ENCODE results near the gene GABRD.
A peak's percentile ranks its signal among the peaks of the same experiment; 100 is the strongest.

Gene GABRD

DNA sequence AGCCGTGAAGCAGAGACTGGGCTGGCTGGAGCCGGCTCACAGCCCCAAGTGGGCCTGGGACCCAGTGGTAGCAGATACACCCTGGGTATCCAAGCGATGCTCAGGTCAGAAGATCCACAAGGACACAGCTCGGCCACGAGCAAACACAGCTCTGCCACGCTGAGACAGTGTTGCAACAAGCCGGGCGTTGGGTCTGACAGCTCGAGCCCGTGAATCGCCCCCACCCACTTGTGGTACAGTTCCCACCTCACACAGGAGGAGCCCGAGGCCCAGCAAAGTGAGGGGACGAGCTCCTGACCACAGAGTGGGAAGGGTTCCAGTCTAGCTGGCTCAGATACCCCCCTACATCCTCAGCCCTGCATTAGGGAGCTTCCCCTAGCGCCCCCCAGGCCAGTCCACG, 22.2 kb downstream of the GABRD start:
- TF ChIP-seq CTCF (IDR thresholded peaks at IDR 0.05; ENCODE audit: insufficient read depth, low read length, poor library complexity, severe bottlenecking) = no peak
- H3K4me3 ChIP-seq (replicated peaks; ENCODE audit: low read depth, low read length) = no peak overlapping the region
- no peak for DNase-seq (ENCODE audit: extremely low read depth, insufficient read length)
- no peaks in the 10 kb centered on the region; the same call in none of the 2 replicates for H3K27me3 ChIP-seq (replicated peaks; ENCODE audit: control insufficient read depth, insufficient read depth, low read length)
- no peaks in the 10 kb centered on the region for H3K36me3 ChIP-seq (ENCODE audit: control insufficient read depth, insufficient read depth, low read length)

DNA sequence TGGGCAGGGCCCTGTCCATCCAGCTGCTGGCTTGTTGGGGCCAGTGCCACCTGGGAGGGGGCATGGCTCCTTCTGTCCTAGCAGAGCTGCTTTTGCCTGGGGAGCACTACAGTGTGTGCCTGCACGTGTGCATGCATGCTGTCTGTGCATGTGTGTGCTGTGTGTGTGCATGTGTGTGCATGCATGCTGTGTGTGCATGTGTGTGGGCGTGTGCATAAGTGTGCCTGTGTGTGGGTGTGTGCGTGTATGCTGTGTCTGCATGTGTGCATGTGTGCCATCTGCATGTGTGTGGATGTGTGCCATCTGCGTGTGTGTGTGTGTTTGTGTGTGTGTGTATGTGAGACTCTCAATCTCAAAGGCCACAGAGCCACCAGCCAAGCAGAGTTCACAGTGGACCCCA, 22.7 kb downstream of the GABRD start:
- no peak for TF ChIP-seq CTCF (IDR thresholded peaks at IDR 0.05; ENCODE audit: insufficient read depth, low read length, poor library complexity, severe bottlenecking)
- no peak overlapping the region for H3K4me3 ChIP-seq (replicated peaks; ENCODE audit: low read depth, low read length)

DNA sequence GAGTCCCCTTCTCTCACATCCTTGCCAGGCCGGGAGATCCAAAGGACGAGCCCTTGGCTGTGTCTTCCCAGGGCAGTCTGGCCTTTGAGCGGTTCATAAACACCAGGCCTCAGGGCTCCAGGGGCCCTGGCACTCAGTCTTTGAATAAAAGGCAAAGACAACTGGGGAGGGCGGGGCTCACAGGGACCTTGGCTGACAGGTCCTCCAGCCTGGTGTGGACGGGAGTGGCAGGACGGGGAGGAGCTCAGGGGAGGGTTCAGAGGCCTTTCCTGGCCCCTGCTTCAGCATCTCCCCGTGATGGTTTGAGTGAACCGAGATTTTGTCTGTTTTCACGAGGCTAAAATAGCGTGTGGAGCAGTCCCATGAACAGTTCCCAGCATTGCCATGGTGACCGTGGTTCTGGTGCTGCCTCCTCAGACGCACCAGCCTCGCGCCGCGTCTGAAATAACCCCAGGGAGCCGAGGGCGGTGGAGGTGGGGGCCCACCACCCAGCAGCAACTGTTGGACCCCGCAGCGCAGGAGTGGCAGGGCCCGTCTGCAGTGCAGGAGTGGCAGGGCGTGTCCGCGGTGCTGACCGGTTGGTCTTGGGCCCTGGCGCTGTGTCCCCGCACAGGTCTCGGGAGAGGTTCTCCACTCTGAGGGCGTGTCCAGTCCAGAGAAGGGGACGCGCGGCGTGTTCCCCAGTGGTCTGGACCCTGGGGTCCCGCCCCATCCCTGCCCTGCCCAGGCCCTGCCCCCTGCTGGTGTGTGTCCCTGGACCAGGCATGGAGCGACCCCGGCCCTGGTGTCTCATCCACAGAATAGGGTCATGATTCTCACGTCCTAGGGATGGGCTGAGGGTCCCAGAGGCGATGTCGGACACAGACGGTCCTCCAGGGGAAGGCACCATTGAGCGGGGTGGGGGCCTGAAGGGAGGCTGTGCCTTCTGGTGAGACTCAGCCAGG, 24.0 kb downstream of the GABRD start:
- no peaks in the 10 kb centered on the region; the same call in none of the 2 replicates for H3K27me3 ChIP-seq (replicated peaks; ENCODE audit: control insufficient read depth, insufficient read depth, low read length)
- no peak for TF ChIP-seq CTCF (IDR thresholded peaks at IDR 0.05; ENCODE audit: insufficient read depth, low read length, poor library complexity, severe bottlenecking)

More for the DNA sequence above, 22.7 kb downstream of the GABRD start:
- DNase-seq (ENCODE audit: extremely low read depth, insufficient read length) = no peak
- Histone ChIP-seq H3K36me3 (ENCODE audit: control insufficient read depth, insufficient read depth, low read length) (no peaks in the 10 kb centered on the region), H3K27me3 (replicated peaks; ENCODE audit: control insufficient read depth, insufficient read depth, low read length) (no peaks in the 10 kb centered on the region; the same call in none of the 2 replicates)

GRCh38 chr1:2043886-2044285, 24.7 kb downstream of the GABRD start:
- Histone ChIP-seq H3K27me3 (replicated peaks; ENCODE audit: control insufficient read depth, insufficient read depth, low read length) (no peaks in the 10 kb centered on the region; the same call in none of the 2 replicates), H3K4me3 (replicated peaks; ENCODE audit: low read depth, low read length) (no peak overlapping the region), H3K36me3 (ENCODE audit: control insufficient read depth, insufficient read depth, low read length) (no peaks in the 10 kb centered on the region)
- no peak for DNase-seq (ENCODE audit: extremely low read depth, insufficient read length)
- TF ChIP-seq CTCF (IDR thresholded peaks at IDR 0.05; ENCODE audit: insufficient read depth, low read length, poor library complexity, severe bottlenecking) = no peak

More for the DNA sequence above, 24.0 kb downstream of the GABRD start:
- DNase-seq (ENCODE audit: extremely low read depth, insufficient read length) = no peak
- Histone ChIP-seq H3K4me3 (replicated peaks; ENCODE audit: low read depth, low read length) (no peak overlapping the region), H3K36me3 (ENCODE audit: control insufficient read depth, insufficient read depth, low read length) (no peaks in the 10 kb centered on the region)

DNA sequence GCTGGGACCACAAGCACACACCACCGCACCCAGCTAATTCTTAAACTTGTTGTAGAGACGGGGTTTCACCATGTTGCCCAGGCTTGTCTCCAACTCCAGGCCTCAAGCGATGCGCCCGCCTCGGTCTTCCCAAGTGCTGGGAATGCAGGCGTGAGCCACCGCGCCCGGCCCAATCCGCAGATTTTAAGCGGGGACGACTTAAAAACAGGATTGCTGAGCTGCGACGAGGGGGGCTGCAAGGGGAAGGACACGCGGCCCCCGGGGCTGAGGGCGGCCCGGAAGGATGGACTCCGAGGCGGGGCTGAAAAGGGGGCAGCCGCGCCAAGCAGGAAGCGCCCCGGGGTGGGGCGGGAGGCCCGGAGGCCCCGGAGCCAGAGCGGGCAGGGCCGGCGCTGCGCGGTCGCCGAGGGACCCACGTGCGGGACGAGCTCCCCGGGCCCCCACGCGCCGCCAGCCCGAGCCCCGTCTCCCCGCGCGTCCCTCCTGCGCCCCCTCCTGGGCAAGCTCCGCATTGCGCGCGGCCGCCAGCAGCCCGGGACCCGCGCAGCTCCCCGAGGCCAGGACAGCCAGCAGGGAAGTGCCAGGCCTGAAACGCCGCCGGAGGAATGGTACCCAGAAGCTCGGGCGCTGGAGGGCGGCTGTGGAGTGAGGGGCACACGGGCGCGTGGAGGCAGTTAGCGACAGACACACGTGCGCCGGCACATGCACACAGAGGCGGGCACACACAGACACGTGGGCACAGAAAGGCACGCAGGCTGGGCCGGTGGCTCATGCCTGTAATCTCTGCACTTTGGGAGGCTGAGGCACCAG, 25.6 kb downstream of the GABRD start:
- Histone ChIP-seq H3K27me3 (replicated peaks; ENCODE audit: control insufficient read depth, insufficient read depth, low read length) (no peaks in the 10 kb centered on the region; the same call in none of the 2 replicates), H3K4me3 (replicated peaks; ENCODE audit: low read depth, low read length) (no peak overlapping the region), H3K36me3 (ENCODE audit: control insufficient read depth, insufficient read depth, low read length) (no peaks in the 10 kb centered on the region)
- TF ChIP-seq CTCF (IDR thresholded peaks at IDR 0.05; ENCODE audit: insufficient read depth, low read length, poor library complexity, severe bottlenecking) = peak; percentile 44
- DNase-seq (ENCODE audit: extremely low read depth, insufficient read length) = peak; percentile 69

Measured in GM06990 (cell line).